Sigmoid colon (tissue), 7 donors: ENCODE measurements around the gene ABCA2. TPM values are rescaled to one million over a fixed set of nuclear protein-coding genes. Genes with fewer than 3 reads are reported as not detected.

Experiments
- DNase-seq: peaks from one replicate; pipeline ENCODE4 v3.0.0-alpha.2; 2019
- H3K27ac ChIP-seq, 4 donors: fragments of 200-600 bp; sonication (generic); one replicate each; pipeline ENCODE4 v1.5.1; 2016 to 2019; ENCODE audit warnings: mild to moderate bottlenecking in 1 of 4
- H3K27me3 ChIP-seq, 3 donors: fragments of 200-600 bp; sonication (generic); one replicate each; pipeline ENCODE4 v1.5.1; 2019; ENCODE audit warnings: mild to moderate bottlenecking in 1 of 3
- H3K36me3 ChIP-seq, 4 donors: fragments of 200-600 bp; sonication (generic); one replicate each; pipeline ENCODE4 v1.5.1; 2016 to 2019
- H3K4me1 ChIP-seq, 4 donors: fragments of 200-600 bp; sonication (generic); one replicate each; pipeline ENCODE4 v1.5.1; 2017 to 2019
- H3K4me3 ChIP-seq, 4 donors: fragments of 200-600 bp; sonication (generic); one replicate each; pipeline ENCODE4 v1.5.1; 2017 to 2019; ENCODE audit warnings: mild to moderate bottlenecking in 2 of 4, moderate library complexity in 1 of 4
- H3K9me3 ChIP-seq, 4 donors: fragments of 200-600 bp in 3 of 4; sonication (generic) in 3 of 4; one replicate each; pipeline versions ENCODE4 v1.5.1 to v1.6.1; 2013 to 2019
- CTCF ChIP-seq, 4 experiments: fragments of 450-650 bp in 3 of 4; fragments of 200-600 bp in 1 of 4; IDR thresholded peaks; one replicate each; pipeline ENCODE4 v1.5.1; 2016 to 2019; ENCODE audit warnings: antibody characterized with exemption in 4 of 4, mild to moderate bottlenecking in 3 of 4, moderate library complexity in 2 of 4
- EP300 ChIP-seq, 4 donors: sonication (generic); formaldehyde crosslinking; IDR thresholded peaks; one replicate each; pipeline ENCODE4 v1.6.1; 2017; ENCODE audit warnings: antibody characterized with exemption in 4 of 4
- POLR2A ChIP-seq, 2 donors: fragments of 450-650 bp; IDR thresholded peaks; one replicate each; pipeline ENCODE4 v1.6.1; 2016; ENCODE audit warnings: antibody characterized with exemption in 2 of 2, mild to moderate bottlenecking in 2 of 2, moderate library complexity in 2 of 2
- POLR2AphosphoS5 ChIP-seq, 4 donors: sonication (generic); formaldehyde crosslinking; IDR thresholded peaks; one replicate each; pipeline ENCODE4 v1.6.1; 2017; ENCODE audit warnings: antibody characterized with exemption in 4 of 4
- WGBS, 2 donors: extraction: QIAGEN DNeasy Blood & Tissue Kit; methylation state at CpG; one replicate each; pipeline ENCODE4 v1.1.7; 2013; 5-methylcytosine and 5-hydroxymethylcytosine counted together
- intact Hi-C: fragments of 100-400 bp; cut with DNase I; formaldehyde crosslinking; loops from one replicate; pipeline ENCODE4 v1.15.1; 2023
- polyA plus RNA-seq, 3 donors: library from polyadenylated mRNA; stranded (reverse); fragments of 200-250 nt; gene quantifications; one replicate each; pipeline ENCODE4 v1.2.3, GENCODE V29; 2013
- total RNA-seq, 4 donors: library from RNA; depleted of rRNA; stranded (reverse); fragments of >200 nt; gene quantifications; one replicate each; pipeline ENCODE4 v1.1.0, GENCODE V29; 2016
- donor health status: healthy with polysubstance abuse.
- donor health status: Bipolar disorder and iron deficiency.
- donor health status: healthy.

The ABCA2 gene
- total and polyA plus RNA-seq, 7 donors = 6.0 to 28.6 (median 12.5) TPM

GRCh38 chr9:137023583-137023991 lies 4.5 kb downstream of the ABCA2 start:
- TF ChIP-seq POLR2A (IDR thresholded peaks at IDR 0.05) (no peak), CTCF (IDR thresholded peaks at IDR 0.05) (no peak), EP300 (IDR thresholded peaks at IDR 0.05) (no peak), POLR2AphosphoS5 (IDR thresholded peaks at IDR 0.05) (no peak)
- Histone ChIP-seq H3K4me3 (no peak overlapping the region), H3K27ac (no peak overlapping the region), H3K36me3 (no peaks in the 10 kb centered on the region), H3K27me3 (no peaks in the 10 kb centered on the region), H3K4me1 (peaks cover 0 to 24% (median 22%) of the 10 kb centered on the region in 4 donors), H3K9me3 (no peaks in the 10 kb centered on the region)
- 86 to 90% methylated on average over 15 of the region's 15 CpGs for WGBS, 2 donors
- no peak for DNase-seq
- intact Hi-C loops = no loop called here

DNA sequence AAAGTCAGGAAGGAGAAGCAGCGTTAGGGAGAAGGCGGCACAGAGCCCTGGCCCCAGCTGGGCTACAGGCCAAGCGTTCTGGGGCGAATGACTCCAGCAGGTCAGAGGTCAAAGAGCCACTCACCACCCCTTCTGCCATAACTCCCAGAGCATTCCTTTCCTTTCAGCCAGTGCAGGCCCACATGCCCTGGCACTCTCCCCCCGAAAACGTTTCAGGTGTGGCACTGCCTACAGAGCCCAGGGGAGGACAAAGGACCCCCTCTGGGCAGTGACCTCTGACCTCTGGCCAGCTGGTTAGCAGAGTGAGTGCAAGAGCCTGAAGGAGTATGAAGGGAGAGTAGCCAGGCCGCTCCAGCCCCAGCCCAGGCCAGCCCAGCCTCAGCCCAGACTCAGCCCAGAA lies 4.9 kb downstream of the ABCA2 start:
- H3K27me3 ChIP-seq = no peaks in the 10 kb centered on the region
- H3K36me3 ChIP-seq = no peaks in the 10 kb centered on the region
- TF ChIP-seq EP300 (IDR thresholded peaks at IDR 0.05) (no peak), POLR2AphosphoS5 (IDR thresholded peaks at IDR 0.05) (no peak), POLR2A (IDR thresholded peaks at IDR 0.05) (no peak), CTCF (IDR thresholded peaks at IDR 0.05) (no peak)
- no peak for DNase-seq
- H3K27ac ChIP-seq = no peak overlapping the region
- intact Hi-C loops = no loop called here
- WGBS, 2 donors = 53 to 82% methylated on average over 7 of the region's 7 CpGs
- peaks cover 0 to 21% (median 19%) of the 10 kb centered on the region in 4 donors for H3K4me1 ChIP-seq
- no peaks in the 10 kb centered on the region for H3K9me3 ChIP-seq
- no peak overlapping the region for H3K4me3 ChIP-seq

DNA sequence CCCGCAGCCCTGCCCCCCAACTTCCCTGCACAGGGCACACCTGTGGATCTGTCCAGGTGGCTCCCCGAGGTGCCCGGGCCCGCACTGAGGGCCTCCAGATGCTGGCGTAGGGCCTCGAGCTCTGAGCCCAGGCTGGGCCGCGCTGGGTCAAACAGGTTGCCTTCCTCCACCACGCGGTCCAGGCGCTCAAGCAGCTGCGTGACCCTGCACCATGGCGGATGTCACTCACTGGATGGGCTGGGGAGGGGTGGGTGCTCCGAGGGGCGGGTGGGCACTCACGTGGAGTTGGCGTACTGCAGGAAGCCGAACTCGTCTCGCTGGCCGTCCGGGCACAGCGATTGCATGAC lies 5.4 kb downstream of the ABCA2 start:
- 78 to 92% methylated on average over 23 of the region's 23 CpGs for WGBS, 2 donors
- H3K4me3 ChIP-seq = no peak overlapping the region
- TF ChIP-seq CTCF (IDR thresholded peaks at IDR 0.05) = no peak
- TF ChIP-seq POLR2AphosphoS5 (IDR thresholded peaks at IDR 0.05) = no peak
- TF ChIP-seq EP300 (IDR thresholded peaks at IDR 0.05) = no peak
- no peak for TF ChIP-seq POLR2A (IDR thresholded peaks at IDR 0.05)
- no peaks in the 10 kb centered on the region for H3K9me3 ChIP-seq
- DNase-seq = no peak
- H3K27me3 ChIP-seq = no peaks in the 10 kb centered on the region
- peaks cover 0 to 21% (median 18%) of the 10 kb centered on the region in 4 donors for H3K4me1 ChIP-seq
- H3K27ac ChIP-seq = no peak overlapping the region
- H3K36me3 ChIP-seq = peaks cover 0 to 4% (median 2%) of the 10 kb centered on the region in 4 donors
- intact Hi-C loops = no loop called here

DNA sequence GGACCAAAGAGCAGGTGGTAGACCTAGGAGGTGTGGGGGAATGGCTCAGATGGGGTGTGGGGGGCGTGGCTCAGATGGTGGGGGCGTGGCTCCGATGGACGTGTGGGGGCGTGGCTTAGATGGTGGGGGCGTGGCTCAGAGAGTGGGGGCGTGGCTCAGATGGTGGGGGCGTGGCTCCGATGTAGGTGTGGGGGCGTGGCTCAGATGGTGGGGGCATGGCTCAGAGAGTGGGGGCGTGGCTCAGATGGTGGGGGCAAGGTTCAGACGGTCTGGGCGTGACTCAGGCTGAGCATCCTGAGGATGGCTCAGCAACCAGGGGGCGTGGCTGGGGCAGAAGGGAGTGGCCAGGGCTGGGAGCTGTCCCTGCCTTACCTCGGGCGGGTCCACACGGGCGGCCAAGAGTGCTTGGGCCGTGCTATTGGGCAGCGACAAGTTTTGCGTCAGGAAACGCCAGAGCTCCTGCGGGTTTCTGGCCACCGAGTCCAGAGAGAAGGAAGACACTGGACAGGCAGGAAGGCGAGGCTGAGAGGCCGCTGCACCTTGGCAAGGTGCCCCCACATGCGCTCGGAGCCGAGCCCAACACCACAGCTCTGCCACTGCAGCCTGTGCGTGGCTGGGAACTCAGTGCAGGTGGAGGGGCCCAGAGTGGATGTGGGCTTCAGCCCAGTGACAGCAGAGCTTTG lies 5.9 kb downstream of the ABCA2 start:
- DNase-seq = no peak
- Histone ChIP-seq H3K4me3 (no peak overlapping the region), H3K9me3 (no peaks in the 10 kb centered on the region), H3K27me3 (no peaks in the 10 kb centered on the region), H3K4me1 (peaks cover 0 to 16% (median 13%) of the 10 kb centered on the region in 4 donors), H3K27ac (no peak overlapping the region), H3K36me3 (peaks cover 0 to 10% (median 3%) of the 10 kb centered on the region in 4 donors)
- WGBS, 2 donors = 12 to 55% methylated on average over 30 of the region's 30 CpGs
- intact Hi-C loops = no loop called here
- TF ChIP-seq CTCF (IDR thresholded peaks at IDR 0.05) = no peak
- TF ChIP-seq POLR2A (IDR thresholded peaks at IDR 0.05) = peak in 1 of 2 donors; percentile 22
- no peak for TF ChIP-seq EP300 (IDR thresholded peaks at IDR 0.05)
- peak in 1 of 4 donors; percentile 31 for TF ChIP-seq POLR2AphosphoS5 (IDR thresholded peaks at IDR 0.05)

DNA sequence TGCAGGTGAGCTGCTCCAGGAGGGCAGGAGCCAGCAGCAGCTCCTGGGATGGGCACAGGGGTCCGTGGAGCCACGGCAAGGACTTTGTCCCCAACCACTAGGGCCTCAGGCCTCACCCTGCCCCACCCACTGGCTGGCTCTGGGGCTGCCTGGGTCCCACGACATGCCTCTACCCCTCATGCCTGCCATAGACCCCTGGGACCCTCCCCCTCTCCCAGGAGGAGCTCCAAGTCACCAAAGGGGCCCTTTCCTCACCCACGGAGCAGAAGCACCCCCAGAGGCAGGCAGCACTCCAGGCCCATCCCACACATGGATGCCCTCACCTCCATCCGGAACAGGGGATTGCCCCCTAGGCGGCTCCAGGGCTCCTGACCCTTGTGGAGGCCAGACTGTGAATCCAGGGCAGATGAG lies 6.5 kb downstream of the ABCA2 start:
- Histone ChIP-seq H3K27ac (no peak overlapping the region), H3K4me3 (no peak overlapping the region), H3K4me1 (peaks cover 0 to 10% (median 7%) of the 10 kb centered on the region in 4 donors), H3K9me3 (no peaks in the 10 kb centered on the region), H3K27me3 (no peaks in the 10 kb centered on the region), H3K36me3 (peaks cover 0 to 15% (median 3%) of the 10 kb centered on the region in 4 donors)
- no peak for DNase-seq
- WGBS, 2 donors = 33 to 82% methylated on average over 6 of the region's 6 CpGs
- TF ChIP-seq CTCF (IDR thresholded peaks at IDR 0.05) (no peak), POLR2AphosphoS5 (IDR thresholded peaks at IDR 0.05) (no peak), EP300 (IDR thresholded peaks at IDR 0.05) (no peak), POLR2A (IDR thresholded peaks at IDR 0.05) (no peak)
- intact Hi-C loops = no loop called here
